HepG2 (cell line): ENCODE measurements around the gene ABCA13. TPM values are rescaled to one million over a fixed set of nuclear protein-coding genes. Genes with fewer than 3 reads are reported as not detected.

ENCODE experiments used
- BRD4 ChIP-seq: sonication (generic); formaldehyde crosslinking; IDR thresholded peaks from 2 replicates; pipeline ENCODE4 v1.4.0; 2020; ENCODE audit warnings: missing genetic modification reagents
- CEBPG ChIP-seq: IDR thresholded peaks from 2 replicates; pipeline ENCODE4 v1.6.1; 2016
- MATR3 ChIP-seq: sonication (generic); formaldehyde crosslinking; IDR thresholded peaks from 2 replicates; pipeline ENCODE4 v1.4.0; 2020; ENCODE audit warnings: missing genetic modification reagents
- MEIS1 ChIP-seq: sonication (generic); formaldehyde crosslinking; IDR thresholded peaks from 2 replicates; pipeline ENCODE4 v1.9.0; 2021; ENCODE audit warnings: mild to moderate bottlenecking, missing genetic modification reagents, moderate library complexity, borderline replicate concordance
- PLRG1 ChIP-seq: fragments of 450-650 bp; conservative IDR thresholded peaks from 2 replicates; pipeline ENCODE4 v1.6.1; 2016
- SALL1 ChIP-seq: sonication (generic); formaldehyde crosslinking; IDR thresholded peaks from 2 replicates; pipeline ENCODE4 v1.8.0; 2022; ENCODE audit warnings: mild to moderate bottlenecking, missing genetic modification reagents
- SETDB1 ChIP-seq: sonication (generic); formaldehyde crosslinking; IDR thresholded peaks from 2 replicates; pipeline ENCODE4 v1.5.1; 2020; ENCODE audit warnings: missing genetic modification reagents, mild to moderate bottlenecking, borderline replicate concordance
- TBP ChIP-seq: sonication (generic); formaldehyde crosslinking; IDR thresholded peaks from 2 replicates; pipeline ENCODE4 v1.5.0; 2020; ENCODE audit warnings: missing genetic modification reagents
- THAP11 ChIP-seq: IDR thresholded peaks from 2 replicates; pipeline ENCODE4 v1.6.1; 2016; ENCODE audit warnings: missing biosample characterization, missing genetic modification reagents
- YEATS2 ChIP-seq: sonication (generic); formaldehyde crosslinking; IDR thresholded peaks from 2 replicates; pipeline ENCODE4 v1.4.0; 2020; ENCODE audit warnings: missing genetic modification reagents, borderline replicate concordance
- ZFP90 ChIP-seq: sonication (generic); formaldehyde crosslinking; IDR thresholded peaks from 2 replicates; pipeline ENCODE4 v1.8.0; 2022; ENCODE audit warnings: missing genetic modification reagents, mild to moderate bottlenecking, inconsistent platforms, borderline replicate concordance
- ZNF350 ChIP-seq: sonication (generic); formaldehyde crosslinking; IDR thresholded peaks from 2 replicates; pipeline ENCODE4 v1.4.0; 2020; ENCODE audit warnings: mild to moderate bottlenecking, low read depth, missing genetic modification reagents, borderline replicate concordance
- ZNF550 ChIP-seq: sonication (generic); formaldehyde crosslinking; IDR thresholded peaks from 2 replicates; pipeline ENCODE4 v1.4.0; 2020; ENCODE audit warnings: mild to moderate bottlenecking, missing genetic modification reagents, borderline replicate concordance
- ZSCAN12 ChIP-seq: sonication (generic); formaldehyde crosslinking; IDR thresholded peaks from 2 replicates; pipeline ENCODE4 v1.9.0; 2021; ENCODE audit warnings: mild to moderate bottlenecking, missing genetic modification reagents
- polyA plus RNA-seq, 8 experiments: library from polyadenylated mRNA; depleted of rRNA in 3 of 8; stranded (reverse) in 7 of 8; unstranded in 1 of 8; fragments of >200 nt; fragmentation: Illumina TruSeq in 4 of 8; extraction: Trizol in 4 of 8; gene quantifications; 2 replicates each; pipeline versions ENCODE4 v1.2.1 to v1.2.3, GENCODE V29; 2011 to 2016; ENCODE audit warnings: low read depth in 4 of 8, missing spikeins in 1 of 8, mixed read lengths in 1 of 8; ENCODE audit not compliant: insufficient read depth in 1 of 8
- total RNA-seq, 5 experiments: library from RNA; depleted of rRNA; stranded (reverse); fragments of >200 nt; fragmentation: Illumina TruSeq; extraction: Trizol; gene quantifications; 2 replicates each; pipeline ENCODE4 v1.2.3, GENCODE V29; 2016; ENCODE audit warnings: low read depth in 1 of 5
- TF ChIP-seq, protein P1 (sequence below): sonication (generic); formaldehyde crosslinking; IDR thresholded peaks from 2 replicates; pipeline ENCODE4 v1.4.0; 2020; ENCODE audit warnings: missing genetic modification reagents, borderline replicate concordance
- TF ChIP-seq, protein P2 (sequence below), 2 experiments: sonication (generic) in 1 of 2; formaldehyde crosslinking in 1 of 2; IDR thresholded peaks; 2 replicates each; pipeline versions ENCODE4 v1.6.1 to v1.9.0; 2014 to 2022; ENCODE audit warnings: antibody characterized with exemption in 1 of 2, borderline replicate concordance in 1 of 2, inconsistent platforms in 1 of 2, low read depth in 1 of 2, missing genetic modification reagents in 1 of 2
- TF ChIP-seq, protein P3 (sequence below): sonication (generic); formaldehyde crosslinking; IDR thresholded peaks from 2 replicates; pipeline ENCODE4 v1.8.1; 2023; ENCODE audit warnings: missing genetic modification reagents, inconsistent platforms, borderline replicate concordance

Gene ABCA13
- total and polyA plus RNA-seq, 2 of the 13 experiments (the other 11 are each of a cell fraction or from before 2014, with no cell fraction given): 0.03 TPM; not detected in 1

DNA sequence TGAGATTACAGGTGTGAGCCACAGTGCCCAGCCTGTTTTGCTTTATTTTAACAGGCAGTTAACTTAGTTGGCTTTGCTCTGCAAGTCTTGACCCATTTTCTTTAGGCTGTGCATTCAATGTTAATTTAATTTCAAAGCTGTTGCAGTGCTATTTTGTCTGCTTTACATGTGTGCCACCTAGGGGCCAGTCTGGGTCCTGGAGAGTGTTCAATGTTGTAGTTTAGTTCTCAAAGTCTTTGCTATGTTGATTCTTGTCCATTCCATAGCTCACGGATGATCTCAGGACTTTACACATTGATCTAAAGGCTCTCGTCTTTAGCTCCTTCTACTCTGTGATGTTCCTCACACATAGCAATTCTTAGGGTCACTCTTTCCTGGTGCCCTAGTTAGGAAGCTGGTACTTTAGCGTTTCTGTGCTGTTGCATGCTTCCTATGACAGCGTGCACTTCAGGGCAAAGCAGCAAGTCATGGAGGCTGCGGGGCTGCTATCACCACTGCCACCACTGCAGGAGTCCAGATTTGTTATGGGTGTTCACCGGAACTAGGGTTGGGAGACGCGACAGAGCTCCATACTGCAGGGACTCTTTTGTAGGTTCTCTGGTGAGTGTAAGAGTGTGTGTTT is 16.4 kb upstream of the ABCA13 start (continued):
- TF ChIP-seq, protein P1, sequence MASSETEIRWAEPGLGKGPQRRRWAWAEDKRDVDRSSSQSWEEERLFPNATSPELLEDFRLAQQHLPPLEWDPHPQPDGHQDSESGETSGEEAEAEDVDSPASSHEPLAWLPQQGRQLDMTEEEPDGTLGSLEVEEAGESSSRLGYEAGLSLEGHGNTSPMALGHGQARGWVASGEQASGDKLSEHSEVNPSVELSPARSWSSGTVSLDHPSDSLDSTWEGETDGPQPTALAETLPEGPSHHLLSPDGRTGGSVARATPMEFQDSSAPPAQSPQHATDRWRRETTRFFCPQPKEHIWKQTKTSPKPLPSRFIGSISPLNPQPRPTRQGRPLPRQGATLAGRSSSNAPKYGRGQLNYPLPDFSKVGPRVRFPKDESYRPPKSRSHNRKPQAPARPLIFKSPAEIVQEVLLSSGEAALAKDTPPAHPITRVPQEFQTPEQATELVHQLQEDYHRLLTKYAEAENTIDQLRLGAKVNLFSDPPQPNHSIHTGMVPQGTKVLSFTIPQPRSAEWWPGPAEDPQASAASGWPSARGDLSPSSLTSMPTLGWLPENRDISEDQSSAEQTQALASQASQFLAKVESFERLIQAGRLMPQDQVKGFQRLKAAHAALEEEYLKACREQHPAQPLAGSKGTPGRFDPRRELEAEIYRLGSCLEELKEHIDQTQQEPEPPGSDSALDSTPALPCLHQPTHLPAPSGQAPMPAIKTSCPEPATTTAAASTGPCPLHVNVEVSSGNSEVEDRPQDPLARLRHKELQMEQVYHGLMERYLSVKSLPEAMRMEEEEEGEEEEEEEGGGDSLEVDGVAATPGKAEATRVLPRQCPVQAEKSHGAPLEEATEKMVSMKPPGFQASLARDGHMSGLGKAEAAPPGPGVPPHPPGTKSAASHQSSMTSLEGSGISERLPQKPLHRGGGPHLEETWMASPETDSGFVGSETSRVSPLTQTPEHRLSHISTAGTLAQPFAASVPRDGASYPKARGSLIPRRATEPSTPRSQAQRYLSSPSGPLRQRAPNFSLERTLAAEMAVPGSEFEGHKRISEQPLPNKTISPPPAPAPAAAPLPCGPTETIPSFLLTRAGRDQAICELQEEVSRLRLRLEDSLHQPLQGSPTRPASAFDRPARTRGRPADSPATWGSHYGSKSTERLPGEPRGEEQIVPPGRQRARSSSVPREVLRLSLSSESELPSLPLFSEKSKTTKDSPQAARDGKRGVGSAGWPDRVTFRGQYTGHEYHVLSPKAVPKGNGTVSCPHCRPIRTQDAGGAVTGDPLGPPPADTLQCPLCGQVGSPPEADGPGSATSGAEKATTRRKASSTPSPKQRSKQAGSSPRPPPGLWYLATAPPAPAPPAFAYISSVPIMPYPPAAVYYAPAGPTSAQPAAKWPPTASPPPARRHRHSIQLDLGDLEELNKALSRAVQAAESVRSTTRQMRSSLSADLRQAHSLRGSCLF (CRISPR knock-in tag): no peak
- peak; percentile 72; the same call in 1 of the 2 replicates for TF ChIP-seq ZFP90 (CRISPR knock-in tag)
- 0 out of 2 replicates have a peak, but pooled peaks have one; percentile 16 for TF ChIP-seq SETDB1 (CRISPR knock-in tag)
- TF ChIP-seq ZSCAN12 (CRISPR knock-in tag): 0 out of 2 replicates have a peak, but pooled peaks have one; percentile 37
- no peak for TF ChIP-seq MATR3
- TF ChIP-seq, protein P2, sequence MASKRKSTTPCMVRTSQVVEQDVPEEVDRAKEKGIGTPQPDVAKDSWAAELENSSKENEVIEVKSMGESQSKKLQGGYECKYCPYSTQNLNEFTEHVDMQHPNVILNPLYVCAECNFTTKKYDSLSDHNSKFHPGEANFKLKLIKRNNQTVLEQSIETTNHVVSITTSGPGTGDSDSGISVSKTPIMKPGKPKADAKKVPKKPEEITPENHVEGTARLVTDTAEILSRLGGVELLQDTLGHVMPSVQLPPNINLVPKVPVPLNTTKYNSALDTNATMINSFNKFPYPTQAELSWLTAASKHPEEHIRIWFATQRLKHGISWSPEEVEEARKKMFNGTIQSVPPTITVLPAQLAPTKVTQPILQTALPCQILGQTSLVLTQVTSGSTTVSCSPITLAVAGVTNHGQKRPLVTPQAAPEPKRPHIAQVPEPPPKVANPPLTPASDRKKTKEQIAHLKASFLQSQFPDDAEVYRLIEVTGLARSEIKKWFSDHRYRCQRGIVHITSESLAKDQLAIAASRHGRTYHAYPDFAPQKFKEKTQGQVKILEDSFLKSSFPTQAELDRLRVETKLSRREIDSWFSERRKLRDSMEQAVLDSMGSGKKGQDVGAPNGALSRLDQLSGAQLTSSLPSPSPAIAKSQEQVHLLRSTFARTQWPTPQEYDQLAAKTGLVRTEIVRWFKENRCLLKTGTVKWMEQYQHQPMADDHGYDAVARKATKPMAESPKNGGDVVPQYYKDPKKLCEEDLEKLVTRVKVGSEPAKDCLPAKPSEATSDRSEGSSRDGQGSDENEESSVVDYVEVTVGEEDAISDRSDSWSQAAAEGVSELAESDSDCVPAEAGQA (IDR thresholded peaks at IDR 0.05; ENCODE audit: low read depth): no peak
- TF ChIP-seq, protein P2 (CRISPR knock-in tag; IDR thresholded peaks at IDR 0.05; ENCODE audit: borderline replicate concordance): no peak
- TF ChIP-seq PLRG1: no peak
- TF ChIP-seq THAP11 (CRISPR knock-in tag): peak; percentile 54; the same call in 1 of the 2 replicates
- TF ChIP-seq ZNF550 (CRISPR knock-in tag): no peak
- TF ChIP-seq, protein P3, sequence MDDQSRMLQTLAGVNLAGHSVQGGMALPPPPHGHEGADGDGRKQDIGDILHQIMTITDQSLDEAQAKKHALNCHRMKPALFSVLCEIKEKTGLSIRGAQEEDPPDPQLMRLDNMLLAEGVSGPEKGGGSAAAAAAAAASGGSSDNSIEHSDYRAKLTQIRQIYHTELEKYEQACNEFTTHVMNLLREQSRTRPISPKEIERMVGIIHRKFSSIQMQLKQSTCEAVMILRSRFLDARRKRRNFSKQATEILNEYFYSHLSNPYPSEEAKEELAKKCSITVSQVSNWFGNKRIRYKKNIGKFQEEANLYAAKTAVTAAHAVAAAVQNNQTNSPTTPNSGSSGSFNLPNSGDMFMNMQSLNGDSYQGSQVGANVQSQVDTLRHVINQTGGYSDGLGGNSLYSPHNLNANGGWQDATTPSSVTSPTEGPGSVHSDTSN: no peak
- TF ChIP-seq TBP (CRISPR knock-in tag): no peak
- TF ChIP-seq MEIS1: no peak
- TF ChIP-seq CEBPG (CRISPR knock-in tag): peak; percentile 41; the same call in 1 of the 2 replicates
- 0 out of 2 replicates have a peak, but pooled peaks have one; percentile 43 for TF ChIP-seq ZNF350 (CRISPR knock-in tag)
- TF ChIP-seq YEATS2 (CRISPR knock-in tag): no peak
- TF ChIP-seq BRD4 (CRISPR knock-in tag): no peak
- peak; percentile 46; the same call in 1 of the 2 replicates for TF ChIP-seq SALL1 (CRISPR knock-in tag)
